DMS153 treated with DMSO at 0.1 percent for 48 hours (cell line): ENCODE results near the gene FGFRL1.

Experiments
- DNase-seq: peaks from one replicate; lab custom pipeline; 2025; ENCODE audit not compliant: unreplicated experiment; lab: John Stamatoyannopoulos, UW

FGFRL1 gene

GRCh38 chr4:1065732-1066131, 54.3 kb downstream of the FGFRL1 start:
- DNase-seq, result no peak

DNA sequence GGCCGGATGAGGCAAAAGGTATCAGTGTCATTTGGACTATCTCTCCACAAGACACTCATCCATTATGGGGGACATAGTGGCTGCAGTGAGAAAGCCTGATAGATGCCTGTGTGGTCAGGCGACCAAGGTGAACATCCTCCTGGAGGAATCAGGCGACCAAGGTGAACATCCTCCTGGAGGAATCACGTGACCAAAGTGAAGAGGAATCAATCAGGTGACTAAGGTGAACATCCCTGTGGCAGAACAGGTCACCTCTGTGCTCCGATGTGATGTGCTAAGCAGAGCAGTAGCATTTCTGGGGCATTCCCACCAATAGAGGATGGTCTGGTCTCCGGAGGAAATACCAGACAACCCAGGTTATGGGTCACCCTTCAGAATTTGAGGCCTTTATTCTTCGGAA, 58.0 kb downstream of the FGFRL1 start:
- DNase-seq, result no peak

DNA sequence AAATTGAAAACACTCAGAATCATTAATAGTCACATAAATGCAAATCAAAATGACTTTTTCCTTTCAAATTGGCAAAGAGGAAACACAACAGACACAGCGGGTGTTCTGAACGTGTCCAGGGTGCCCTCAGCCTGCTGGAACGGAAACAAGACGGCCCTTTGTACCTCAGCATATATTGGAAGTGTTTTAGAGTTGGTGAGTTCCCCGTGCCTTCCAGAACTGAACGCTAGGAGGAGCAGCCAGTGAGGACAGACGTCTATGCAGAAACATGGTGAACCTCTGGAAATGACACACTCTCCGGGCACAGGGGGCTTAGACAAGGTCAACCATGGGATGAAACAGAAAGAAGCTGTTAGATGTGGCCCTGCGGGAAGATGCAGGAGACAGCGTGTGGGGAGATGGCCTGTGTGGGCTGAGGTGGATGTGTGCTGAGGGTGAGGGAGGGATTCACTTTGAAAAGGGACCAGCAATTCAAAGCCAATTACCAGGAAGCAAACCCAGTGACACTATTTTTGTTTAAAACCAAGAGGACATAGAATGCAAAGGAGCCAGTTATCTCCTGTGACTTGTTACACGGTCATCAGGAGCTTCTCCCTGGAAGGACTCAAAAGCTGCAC, 61.5 kb downstream of the FGFRL1 start:
- peak; percentile 7 for DNase-seq

DNA sequence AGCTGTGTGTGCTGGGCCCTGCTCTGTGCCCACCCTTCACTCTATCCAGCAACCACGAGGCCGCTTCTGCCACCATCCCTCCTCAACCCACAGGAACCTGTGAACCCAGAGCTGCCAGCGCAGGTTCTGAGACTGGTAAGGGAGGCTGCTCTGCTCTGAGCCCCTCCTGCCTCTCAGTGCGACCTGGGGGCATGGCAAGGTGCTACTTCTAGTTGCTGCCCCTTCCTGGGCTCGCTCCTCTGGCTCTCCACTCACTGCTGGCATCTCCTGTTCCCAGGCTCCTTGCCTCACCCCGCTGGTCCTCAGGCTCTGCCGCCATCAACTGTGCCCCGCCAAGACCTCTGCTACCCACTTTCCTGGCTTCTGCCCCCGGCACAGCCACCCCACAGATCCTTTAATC, 62.7 kb downstream of the FGFRL1 start:
- DNase-seq, result no peak

DNA sequence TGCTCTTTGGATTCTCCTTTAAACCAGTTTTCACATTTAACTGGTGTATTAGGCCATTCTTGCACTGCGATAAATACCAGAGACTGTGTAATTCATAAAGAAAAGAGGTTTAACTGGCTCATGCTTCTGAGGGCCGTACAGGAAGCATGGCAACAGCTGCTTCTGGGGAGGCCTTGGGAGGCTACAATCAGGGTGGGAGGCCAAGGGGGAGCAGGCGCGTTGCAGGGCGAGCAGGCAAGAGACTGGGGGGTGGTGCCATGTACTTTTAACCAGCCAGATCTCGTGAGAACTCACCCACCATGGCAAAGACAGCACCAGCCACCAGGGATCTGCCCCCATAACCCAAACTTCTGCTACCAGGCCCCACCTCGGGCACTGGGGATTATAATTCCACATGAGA, 63.8 kb downstream of the FGFRL1 start:
- no peak for DNase-seq

GRCh38 chr4:1075809-1076699, 64.6 kb downstream of the FGFRL1 start:
- DNase-seq, result no peak
